Measurements from ENCODE around the gene C2CD4C.

DNA sequence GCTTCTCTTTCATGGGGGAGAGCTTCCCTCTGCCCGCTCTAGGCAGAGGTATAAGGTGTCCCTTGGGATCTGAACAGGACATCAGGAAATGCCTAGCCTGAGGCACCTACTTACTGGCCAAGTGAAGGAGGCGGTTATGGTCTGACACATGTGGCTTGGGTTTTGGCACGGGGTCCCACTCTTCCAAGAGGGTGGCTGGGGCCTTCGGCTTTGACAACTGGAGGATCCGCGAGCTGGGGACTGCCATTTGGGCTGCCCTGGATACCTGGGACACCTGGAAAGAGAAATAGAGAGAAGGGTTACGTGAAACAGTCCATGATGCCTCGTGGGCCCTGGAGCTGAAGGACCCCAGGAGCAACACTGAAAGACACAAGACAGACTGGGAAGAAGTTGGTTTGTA is 42.0 kb downstream of the C2CD4C start:
- no peak for TF ChIP-seq IRF2 (CRISPR knock-in tag; IDR thresholded peaks at IDR 0.05; ENCODE audit: borderline replicate concordance, low read depth)
- TF ChIP-seq TEAD4 (CRISPR knock-in tag; IDR thresholded peaks at IDR 0.05), result no peak
- TF ChIP-seq, protein P1, sequence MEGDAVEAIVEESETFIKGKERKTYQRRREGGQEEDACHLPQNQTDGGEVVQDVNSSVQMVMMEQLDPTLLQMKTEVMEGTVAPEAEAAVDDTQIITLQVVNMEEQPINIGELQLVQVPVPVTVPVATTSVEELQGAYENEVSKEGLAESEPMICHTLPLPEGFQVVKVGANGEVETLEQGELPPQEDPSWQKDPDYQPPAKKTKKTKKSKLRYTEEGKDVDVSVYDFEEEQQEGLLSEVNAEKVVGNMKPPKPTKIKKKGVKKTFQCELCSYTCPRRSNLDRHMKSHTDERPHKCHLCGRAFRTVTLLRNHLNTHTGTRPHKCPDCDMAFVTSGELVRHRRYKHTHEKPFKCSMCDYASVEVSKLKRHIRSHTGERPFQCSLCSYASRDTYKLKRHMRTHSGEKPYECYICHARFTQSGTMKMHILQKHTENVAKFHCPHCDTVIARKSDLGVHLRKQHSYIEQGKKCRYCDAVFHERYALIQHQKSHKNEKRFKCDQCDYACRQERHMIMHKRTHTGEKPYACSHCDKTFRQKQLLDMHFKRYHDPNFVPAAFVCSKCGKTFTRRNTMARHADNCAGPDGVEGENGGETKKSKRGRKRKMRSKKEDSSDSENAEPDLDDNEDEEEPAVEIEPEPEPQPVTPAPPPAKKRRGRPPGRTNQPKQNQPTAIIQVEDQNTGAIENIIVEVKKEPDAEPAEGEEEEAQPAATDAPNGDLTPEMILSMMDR (IDR thresholded peaks at IDR 0.05), result no peak
- TF ChIP-seq, protein P2, sequence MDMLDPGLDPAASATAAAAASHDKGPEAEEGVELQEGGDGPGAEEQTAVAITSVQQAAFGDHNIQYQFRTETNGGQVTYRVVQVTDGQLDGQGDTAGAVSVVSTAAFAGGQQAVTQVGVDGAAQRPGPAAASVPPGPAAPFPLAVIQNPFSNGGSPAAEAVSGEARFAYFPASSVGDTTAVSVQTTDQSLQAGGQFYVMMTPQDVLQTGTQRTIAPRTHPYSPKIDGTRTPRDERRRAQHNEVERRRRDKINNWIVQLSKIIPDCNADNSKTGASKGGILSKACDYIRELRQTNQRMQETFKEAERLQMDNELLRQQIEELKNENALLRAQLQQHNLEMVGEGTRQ (CRISPR knock-in tag; IDR thresholded peaks at IDR 0.05), result no peak
- no peak for TF ChIP-seq RELA (CRISPR knock-in tag; IDR thresholded peaks at IDR 0.05; ENCODE audit: borderline replicate concordance)
- TF ChIP-seq GABPB1 (CRISPR knock-in tag; IDR thresholded peaks at IDR 0.05), result no peak
- TF ChIP-seq HMGA2 (CRISPR knock-in tag; IDR thresholded peaks at IDR 0.05), result no peak
- TF ChIP-seq MXD4 (CRISPR knock-in tag; IDR thresholded peaks at IDR 0.05; ENCODE audit: borderline replicate concordance), result no peak
- TF ChIP-seq CREM (CRISPR knock-in tag; IDR thresholded peaks at IDR 0.05), result no peak
- TF ChIP-seq, protein P3, sequence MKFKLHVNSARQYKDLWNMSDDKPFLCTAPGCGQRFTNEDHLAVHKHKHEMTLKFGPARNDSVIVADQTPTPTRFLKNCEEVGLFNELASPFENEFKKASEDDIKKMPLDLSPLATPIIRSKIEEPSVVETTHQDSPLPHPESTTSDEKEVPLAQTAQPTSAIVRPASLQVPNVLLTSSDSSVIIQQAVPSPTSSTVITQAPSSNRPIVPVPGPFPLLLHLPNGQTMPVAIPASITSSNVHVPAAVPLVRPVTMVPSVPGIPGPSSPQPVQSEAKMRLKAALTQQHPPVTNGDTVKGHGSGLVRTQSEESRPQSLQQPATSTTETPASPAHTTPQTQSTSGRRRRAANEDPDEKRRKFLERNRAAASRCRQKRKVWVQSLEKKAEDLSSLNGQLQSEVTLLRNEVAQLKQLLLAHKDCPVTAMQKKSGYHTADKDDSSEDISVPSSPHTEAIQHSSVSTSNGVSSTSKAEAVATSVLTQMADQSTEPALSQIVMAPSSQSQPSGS (CRISPR knock-in tag; IDR thresholded peaks at IDR 0.05; ENCODE audit: borderline replicate concordance, low read depth), result no peak
- no peak for TF ChIP-seq NR2C2 (CRISPR knock-in tag; IDR thresholded peaks at IDR 0.05)
- TF ChIP-seq, protein P4, sequence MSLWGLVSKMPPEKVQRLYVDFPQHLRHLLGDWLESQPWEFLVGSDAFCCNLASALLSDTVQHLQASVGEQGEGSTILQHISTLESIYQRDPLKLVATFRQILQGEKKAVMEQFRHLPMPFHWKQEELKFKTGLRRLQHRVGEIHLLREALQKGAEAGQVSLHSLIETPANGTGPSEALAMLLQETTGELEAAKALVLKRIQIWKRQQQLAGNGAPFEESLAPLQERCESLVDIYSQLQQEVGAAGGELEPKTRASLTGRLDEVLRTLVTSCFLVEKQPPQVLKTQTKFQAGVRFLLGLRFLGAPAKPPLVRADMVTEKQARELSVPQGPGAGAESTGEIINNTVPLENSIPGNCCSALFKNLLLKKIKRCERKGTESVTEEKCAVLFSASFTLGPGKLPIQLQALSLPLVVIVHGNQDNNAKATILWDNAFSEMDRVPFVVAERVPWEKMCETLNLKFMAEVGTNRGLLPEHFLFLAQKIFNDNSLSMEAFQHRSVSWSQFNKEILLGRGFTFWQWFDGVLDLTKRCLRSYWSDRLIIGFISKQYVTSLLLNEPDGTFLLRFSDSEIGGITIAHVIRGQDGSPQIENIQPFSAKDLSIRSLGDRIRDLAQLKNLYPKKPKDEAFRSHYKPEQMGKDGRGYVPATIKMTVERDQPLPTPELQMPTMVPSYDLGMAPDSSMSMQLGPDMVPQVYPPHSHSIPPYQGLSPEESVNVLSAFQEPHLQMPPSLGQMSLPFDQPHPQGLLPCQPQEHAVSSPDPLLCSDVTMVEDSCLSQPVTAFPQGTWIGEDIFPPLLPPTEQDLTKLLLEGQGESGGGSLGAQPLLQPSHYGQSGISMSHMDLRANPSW (CRISPR knock-in tag; conservative IDR thresholded peaks at IDR 0.05; ENCODE audit: low read depth), result no peak
- TF ChIP-seq, protein P5, sequence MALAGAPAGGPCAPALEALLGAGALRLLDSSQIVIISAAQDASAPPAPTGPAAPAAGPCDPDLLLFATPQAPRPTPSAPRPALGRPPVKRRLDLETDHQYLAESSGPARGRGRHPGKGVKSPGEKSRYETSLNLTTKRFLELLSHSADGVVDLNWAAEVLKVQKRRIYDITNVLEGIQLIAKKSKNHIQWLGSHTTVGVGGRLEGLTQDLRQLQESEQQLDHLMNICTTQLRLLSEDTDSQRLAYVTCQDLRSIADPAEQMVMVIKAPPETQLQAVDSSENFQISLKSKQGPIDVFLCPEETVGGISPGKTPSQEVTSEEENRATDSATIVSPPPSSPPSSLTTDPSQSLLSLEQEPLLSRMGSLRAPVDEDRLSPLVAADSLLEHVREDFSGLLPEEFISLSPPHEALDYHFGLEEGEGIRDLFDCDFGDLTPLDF (CRISPR knock-in tag; IDR thresholded peaks at IDR 0.05), result no peak
- TF ChIP-seq, protein P6, sequence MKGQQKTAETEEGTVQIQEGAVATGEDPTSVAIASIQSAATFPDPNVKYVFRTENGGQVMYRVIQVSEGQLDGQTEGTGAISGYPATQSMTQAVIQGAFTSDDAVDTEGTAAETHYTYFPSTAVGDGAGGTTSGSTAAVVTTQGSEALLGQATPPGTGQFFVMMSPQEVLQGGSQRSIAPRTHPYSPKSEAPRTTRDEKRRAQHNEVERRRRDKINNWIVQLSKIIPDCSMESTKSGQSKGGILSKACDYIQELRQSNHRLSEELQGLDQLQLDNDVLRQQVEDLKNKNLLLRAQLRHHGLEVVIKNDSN (CRISPR knock-in tag; IDR thresholded peaks at IDR 0.05), result no peak

All from WTC11 (cell line).